ENCODE measurements around the gene NGB. TPM values are rescaled to one million over a fixed set of nuclear protein-coding genes. Genes with fewer than 3 reads are reported as not detected.

Gene NGB
- total RNA-seq, 1 donor from 2014 or later, result 0.22 TPM

DNA sequence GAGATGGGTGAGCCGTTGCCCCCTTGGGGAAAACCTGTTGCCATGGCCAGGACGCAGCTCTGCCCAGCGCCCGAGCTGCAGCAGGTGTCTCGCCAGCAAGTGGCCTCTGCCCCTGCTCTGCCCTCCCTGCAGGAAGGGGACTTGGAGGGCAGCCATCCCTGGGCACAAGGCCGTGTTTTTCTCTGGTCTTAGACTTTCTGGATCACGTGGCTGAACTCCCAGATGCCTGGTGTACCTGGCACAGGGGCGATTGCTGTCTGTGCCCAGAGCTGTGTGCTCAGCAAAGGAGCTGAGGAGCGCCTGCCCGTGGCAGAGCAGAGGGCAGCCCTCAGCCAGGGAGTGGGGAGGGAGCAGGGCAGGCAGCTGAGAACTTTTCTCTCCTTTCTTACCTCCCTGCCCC lies 51.4 kb downstream of the NGB start:
- H3K27me3 Mint-ChIP-seq (ENCODE audit: unreplicated experiment), result peaks cover 21% of the 10 kb centered on the region
- peaks cover 4% of the 10 kb centered on the region for H3K36me3 Mint-ChIP-seq (ENCODE audit: unreplicated experiment)
- TF ChIP-seq, protein P1, sequence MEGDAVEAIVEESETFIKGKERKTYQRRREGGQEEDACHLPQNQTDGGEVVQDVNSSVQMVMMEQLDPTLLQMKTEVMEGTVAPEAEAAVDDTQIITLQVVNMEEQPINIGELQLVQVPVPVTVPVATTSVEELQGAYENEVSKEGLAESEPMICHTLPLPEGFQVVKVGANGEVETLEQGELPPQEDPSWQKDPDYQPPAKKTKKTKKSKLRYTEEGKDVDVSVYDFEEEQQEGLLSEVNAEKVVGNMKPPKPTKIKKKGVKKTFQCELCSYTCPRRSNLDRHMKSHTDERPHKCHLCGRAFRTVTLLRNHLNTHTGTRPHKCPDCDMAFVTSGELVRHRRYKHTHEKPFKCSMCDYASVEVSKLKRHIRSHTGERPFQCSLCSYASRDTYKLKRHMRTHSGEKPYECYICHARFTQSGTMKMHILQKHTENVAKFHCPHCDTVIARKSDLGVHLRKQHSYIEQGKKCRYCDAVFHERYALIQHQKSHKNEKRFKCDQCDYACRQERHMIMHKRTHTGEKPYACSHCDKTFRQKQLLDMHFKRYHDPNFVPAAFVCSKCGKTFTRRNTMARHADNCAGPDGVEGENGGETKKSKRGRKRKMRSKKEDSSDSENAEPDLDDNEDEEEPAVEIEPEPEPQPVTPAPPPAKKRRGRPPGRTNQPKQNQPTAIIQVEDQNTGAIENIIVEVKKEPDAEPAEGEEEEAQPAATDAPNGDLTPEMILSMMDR (IDR thresholded peaks at IDR 0.05; ENCODE audit: partially characterized antibody, unreplicated experiment), result no peak
- H3K4me3 Mint-ChIP-seq (ENCODE audit: unreplicated experiment), result no peak overlapping the region
- peaks cover 21% of the 10 kb centered on the region for H3K9me3 Mint-ChIP-seq (ENCODE audit: unreplicated experiment)
- no peak overlapping the region for H3K27ac Mint-ChIP-seq (ENCODE audit: unreplicated experiment)
- no peak for DNase-seq
- peaks cover 34% of the 10 kb centered on the region for H3K4me1 Mint-ChIP-seq (ENCODE audit: low read depth, unreplicated experiment)

DNA sequence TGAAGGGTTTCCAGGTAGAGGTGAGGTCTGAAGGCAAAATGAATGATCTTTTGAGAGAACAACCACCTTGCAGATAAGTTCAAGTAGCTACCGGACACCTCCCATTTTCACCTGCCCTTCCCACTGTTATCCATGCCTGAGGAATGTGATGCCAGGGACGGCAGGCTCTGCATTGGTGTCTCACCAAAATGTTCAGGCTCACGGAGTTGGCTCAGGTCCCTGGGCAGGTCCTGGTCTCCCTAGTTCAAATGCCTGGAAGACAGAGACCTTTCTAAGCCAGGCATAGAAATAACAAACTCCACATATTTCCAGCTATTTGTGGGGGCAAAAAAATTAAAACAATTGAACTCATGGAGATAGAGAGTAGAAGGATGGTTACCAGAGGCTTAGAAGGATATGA lies 53.5 kb downstream of the NGB start:
- TF ChIP-seq, protein P1 (IDR thresholded peaks at IDR 0.05; ENCODE audit: partially characterized antibody, unreplicated experiment), result no peak
- no peak for DNase-seq
- H3K9me3 Mint-ChIP-seq (ENCODE audit: unreplicated experiment), result peaks cover 18% of the 10 kb centered on the region
- peaks cover 15% of the 10 kb centered on the region for H3K4me1 Mint-ChIP-seq (ENCODE audit: low read depth, unreplicated experiment)
- peaks cover 15% of the 10 kb centered on the region for H3K27me3 Mint-ChIP-seq (ENCODE audit: unreplicated experiment)
- no peak overlapping the region for H3K27ac Mint-ChIP-seq (ENCODE audit: unreplicated experiment)
- H3K36me3 Mint-ChIP-seq (ENCODE audit: unreplicated experiment), result peaks cover 7% of the 10 kb centered on the region
- H3K4me3 Mint-ChIP-seq (ENCODE audit: unreplicated experiment), result no peak overlapping the region

Small RNAs within 50 kb of the gene (microRNA-seq; reads per million reads assigned to microRNA genes)
- 0.96 reads per million for gene MIR1260A (ENCODE audit: unreplicated experiment)

Other genes starting within 250 kb of the NGB start
- 23.3 TPM for gene IRF2BPL, start 242.5 kb downstream of the NGB start, total RNA-seq (ENCODE audit: unreplicated experiment)
- gene CIPC, start 172.9 kb downstream of the NGB start, total RNA-seq (ENCODE audit: unreplicated experiment), result 22.3 TPM
- gene ZDHHC22, start 129.4 kb downstream of the NGB start, total RNA-seq (ENCODE audit: unreplicated experiment), result 77.3 TPM
- 39.9 TPM for gene TMEM63C, start 89.4 kb downstream of the NGB start, total RNA-seq (ENCODE audit: unreplicated experiment)
- gene POMT2, start 49.7 kb upstream of the NGB start, total RNA-seq (ENCODE audit: unreplicated experiment), result 41.5 TPM
- 23.1 TPM for gene GSTZ1, start 49.8 kb upstream of the NGB start, total RNA-seq (ENCODE audit: unreplicated experiment)
- 9.8 TPM for gene TMED8, start 105.9 kb upstream of the NGB start, total RNA-seq (ENCODE audit: unreplicated experiment)
- gene SAMD15, start 106.2 kb upstream of the NGB start, total RNA-seq (ENCODE audit: unreplicated experiment), result 0.47 TPM
- 0.69 TPM for gene NOXRED1, start 152.3 kb upstream of the NGB start, total RNA-seq (ENCODE audit: unreplicated experiment)
- gene VIPAS39, start 186.4 kb upstream of the NGB start, total RNA-seq (ENCODE audit: unreplicated experiment), result 31.6 TPM
- 117 TPM for gene AHSA1, start 186.9 kb upstream of the NGB start, total RNA-seq (ENCODE audit: unreplicated experiment)
- not detected for gene ISM2, start 227.6 kb upstream of the NGB start, total RNA-seq (ENCODE audit: unreplicated experiment)

All from glutamatergic neuron (in vitro differentiated cells).